ENCODE data around the gene CEACAM18. TPM values are rescaled to one million over a fixed set of nuclear protein-coding genes. Genes with fewer than 3 reads are reported as not detected.

Gene CEACAM18
- not detected in 2 replicates for total RNA-seq

DNA sequence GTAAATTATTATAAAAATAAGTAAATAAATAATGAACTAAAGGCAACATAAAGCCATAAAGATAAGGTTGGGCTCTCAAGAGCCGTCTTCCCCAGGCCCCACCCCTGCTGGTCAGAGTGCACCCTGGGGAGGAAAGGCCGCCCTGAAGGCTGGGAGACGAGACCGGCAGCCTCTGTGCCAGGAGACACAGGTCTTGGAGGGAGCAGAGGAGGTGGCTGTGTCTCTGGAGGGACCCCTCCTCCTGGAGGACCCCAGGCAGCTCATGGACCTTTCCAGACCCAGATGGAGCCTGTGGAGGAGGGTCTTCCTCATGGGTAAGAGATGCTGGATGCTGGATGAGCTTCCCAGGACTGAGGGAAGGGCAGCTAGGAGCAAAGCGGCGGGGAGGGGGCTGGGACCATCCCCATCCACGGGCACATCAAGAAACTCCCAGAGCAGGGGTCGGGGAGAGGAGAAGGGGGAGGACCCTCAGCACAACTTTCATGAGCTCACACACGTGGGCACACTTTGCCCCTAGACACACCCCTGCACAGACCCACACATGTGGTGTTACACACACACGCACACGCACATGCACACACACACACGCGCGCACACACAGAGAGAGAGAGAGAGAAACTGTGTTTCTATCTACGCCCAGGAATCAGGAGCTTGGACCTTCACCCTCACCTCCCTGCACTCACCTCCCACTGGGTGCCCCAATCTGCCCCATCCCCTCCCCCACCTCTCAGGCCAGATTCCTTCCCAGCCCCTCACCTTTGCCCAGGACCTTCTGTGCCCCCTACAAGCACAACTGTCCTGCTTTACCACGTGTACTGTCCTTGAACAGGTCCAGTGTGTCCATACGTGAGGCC lies at the start of gene CEACAM18:
Gene CEACAM18, plus strand, starts transcription at position 159 of the 854 bp plus-strand sequence.

DNA sequence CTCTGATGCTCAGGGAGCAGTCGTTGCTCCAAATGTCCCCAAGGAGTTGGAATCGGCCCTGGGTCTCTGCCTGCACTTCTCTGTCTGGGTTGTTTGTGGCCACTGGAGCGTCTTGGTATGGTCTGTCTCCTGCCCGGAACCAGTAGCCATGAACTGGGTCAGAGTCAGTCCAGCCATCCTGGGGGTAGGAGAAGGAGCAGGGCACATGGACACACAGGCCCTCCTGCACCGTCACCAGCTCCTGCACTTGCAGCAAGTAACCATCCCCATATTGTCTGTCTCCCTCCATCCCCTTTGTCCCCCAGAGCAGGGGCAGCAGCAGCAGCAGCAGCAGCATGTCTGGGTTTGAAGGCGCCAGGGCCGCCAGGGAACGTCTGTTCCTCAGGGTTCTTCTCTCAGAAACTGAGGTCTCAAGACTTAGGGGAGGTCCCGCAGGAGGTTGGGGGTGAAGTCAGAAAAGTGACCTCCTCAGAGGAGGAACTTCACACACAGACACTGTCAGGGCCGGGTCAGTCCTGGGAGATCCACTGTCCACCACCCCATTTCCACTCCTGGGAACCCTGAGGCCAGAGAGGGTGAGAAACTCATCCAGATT lies 20.2 kb upstream of the CEACAM18 start, which contains the start of gene SIGLEC8:
Gene SIGLEC8, minus strand, starts transcription at position 404 of the 595 bp plus-strand sequence. Its CDS starts 67 bp downstream, at position 337.

GRCh38 chr19:51501594-51502263 lies 23.4 kb downstream of the CEACAM18 start, which contains the start of gene SIGLEC12:
Gene SIGLEC12 (minus strand): TSS chr19:51501800. CDS start chr19:51501733, 67 bp downstream.

GRCh38 chr19:51531349-51532315 lies 53.3 kb downstream of the CEACAM18 start, which contains the start of gene SIGLEC6:
Gene SIGLEC6 (minus strand): TSS chr19:51531670. CDS start chr19:51531648, 22 bp downstream.

Other genes with a start within 250 kb of the CEACAM18 start
- not detected in 2 replicates for gene SIGLECL1, start 227.5 kb upstream of the CEACAM18 start, total RNA-seq
- 0.09 and 0.58 TPM in 2 replicates for gene IGLON5, start 166.9 kb upstream of the CEACAM18 start, total RNA-seq
- 0.35 and 2.0 TPM in 2 replicates for gene VSIG10L, start 136.4 kb upstream of the CEACAM18 start, total RNA-seq
- 109 and 114 TPM in 2 replicates for gene ETFB, start 112.2 kb upstream of the CEACAM18 start, total RNA-seq
- gene CLDND2, start 109.5 kb upstream of the CEACAM18 start, total RNA-seq = not detected in 2 replicates
- gene NKG7, start 105.9 kb upstream of the CEACAM18 start, total RNA-seq = not detected in 2 replicates
- gene LIM2, start 90.6 kb upstream of the CEACAM18 start, total RNA-seq = not detected in 2 replicates
- gene C19orf84, start 87.9 kb upstream of the CEACAM18 start, total RNA-seq = not detected in 2 replicates
- not detected in 2 replicates for gene SIGLEC10, start 60.9 kb upstream of the CEACAM18 start, total RNA-seq
- not detected in 2 replicates for gene SIGLEC8, start 20.1 kb upstream of the CEACAM18 start, total RNA-seq
- not detected in 2 replicates for gene SIGLEC12, start 23.3 kb downstream of the CEACAM18 start, total RNA-seq
- gene SIGLEC6, start 53.1 kb downstream of the CEACAM18 start, total RNA-seq = not detected in 2 replicates
- gene ZNF175, start 92.7 kb downstream of the CEACAM18 start, total RNA-seq = 2.6 and 3.3 TPM in 2 replicates
- gene SIGLEC5, start 151.9 kb downstream of the CEACAM18 start, total RNA-seq = not detected in 2 replicates
- gene SIGLEC14, start 168.3 kb downstream of the CEACAM18 start, total RNA-seq = not detected in 2 replicates
- gene SPACA6, start 214.8 kb downstream of the CEACAM18 start, total RNA-seq = 7.9 and 12.3 TPM in 2 replicates
- 0.70 and 1.6 TPM in 2 replicates for gene HAS1, start 245.5 kb downstream of the CEACAM18 start, total RNA-seq

Measured in pericardium fibroblast (primary cell).